ENCODE measurements around the gene SFMBT2.
"Not testable (repeated sequence)": the region's sequence is repeated elsewhere in the genome, so short reads cannot be mapped to it uniquely, and the experiment has no call there.

SFMBT2 gene

GRCh38 chr10:7184116-7184515, 226.7 kb downstream of the SFMBT2 start:
- DNase-seq, ATAC-seq: not testable (repeated sequence)

- ATAC-seq, DNase-seq: not testable (repeated sequence)
These were observed 228.5 kb downstream of the SFMBT2 start for GRCh38 chr10:7182327-7182726.

GRCh38 chr10:7181420-7181819, 229.4 kb downstream of the SFMBT2 start:
- DNase-seq (no peak), ATAC-seq (peak; percentile 44)

- DNase-seq (no peak), ATAC-seq (no peak)
These were observed 231.3 kb downstream of the SFMBT2 start for GRCh38 chr10:7179536-7179935.

- DNase-seq, result no peak
- no peak for ATAC-seq
These were observed 236.9 kb downstream of the SFMBT2 start for GRCh38 chr10:7173948-7174347.

GRCh38 chr10:7171825-7172224, 239.0 kb downstream of the SFMBT2 start:
- ATAC-seq, result no peak
- no peak for DNase-seq

- no peak for ATAC-seq
- no peak for DNase-seq
These were observed 240.1 kb downstream of the SFMBT2 start for GRCh38 chr10:7170626-7171322.

GRCh38 chr10:7168414-7168813, 242.4 kb downstream of the SFMBT2 start:
- no peak for ATAC-seq

GRCh38 chr10:7165500-7166177, 245.2 kb downstream of the SFMBT2 start:
- ATAC-seq (no peak), DNase-seq (no peak)

More at GRCh38 chr10:7168414-7168813, 242.4 kb downstream of the SFMBT2 start:
- DNase-seq, result no peak

- no peak for DNase-seq
- ATAC-seq, result no peak
These were observed 245.9 kb downstream of the SFMBT2 start for GRCh38 chr10:7164955-7165354.

GRCh38 chr10:7162331-7162730, 248.5 kb downstream of the SFMBT2 start:
- DNase-seq (no peak), ATAC-seq (no peak)

GRCh38 chr10:7161484-7162250, 249.2 kb downstream of the SFMBT2 start:
- ATAC-seq, result no peak
- DNase-seq, result no peak

- no peak for ATAC-seq
These were observed 250.9 kb downstream of the SFMBT2 start for GRCh38 chr10:7159928-7160327.

GRCh38 chr10:7159517-7159916, 251.3 kb downstream of the SFMBT2 start:
- no peak for DNase-seq
- ATAC-seq, result no peak

More at GRCh38 chr10:7159928-7160327, 250.9 kb downstream of the SFMBT2 start:
- no peak for DNase-seq

GRCh38 chr10:7157091-7157490, 253.7 kb downstream of the SFMBT2 start:
- DNase-seq (no peak), ATAC-seq (no peak)

GRCh38 chr10:7153750-7154149, 257.1 kb downstream of the SFMBT2 start:
- no peak for ATAC-seq
- no peak for DNase-seq

GRCh38 chr10:7152982-7153381, 257.9 kb downstream of the SFMBT2 start:
- DNase-seq, result no peak
- no peak for ATAC-seq

- DNase-seq, result no peak
- ATAC-seq, result no peak
These were observed 258.5 kb downstream of the SFMBT2 start for GRCh38 chr10:7152341-7152740.

- ATAC-seq (no peak), DNase-seq (no peak)
These were observed 259.3 kb downstream of the SFMBT2 start for GRCh38 chr10:7151538-7151937.

GRCh38 chr10:7150349-7150748, 260.5 kb downstream of the SFMBT2 start:
- DNase-seq (no peak), ATAC-seq (no peak)

- DNase-seq, result no peak
- ATAC-seq, result no peak
These were observed 264.6 kb downstream of the SFMBT2 start for GRCh38 chr10:7146189-7146588.

- DNase-seq, result no peak
- ATAC-seq, result no peak
These were observed 274.8 kb downstream of the SFMBT2 start for GRCh38 chr10:7136016-7136415.

- DNase-seq (no peak), ATAC-seq (no peak)
These were observed 275.6 kb downstream of the SFMBT2 start for GRCh38 chr10:7135188-7135587.
